HL-60 (cell line): Measurements from ENCODE around the gene FOXP1.

Source experiments
- DNase-seq, 2 experiments: peaks; one replicate each; pipeline ENCODE4 v3.0.0-alpha.2; 2010 to 2020; ENCODE audit warnings: low read depth in 1 of 2, low spot score in 1 of 2
- H3K27ac ChIP-seq: fragments of 250-450 bp; sonication (Bioruptor Pico); replicated peaks from 2 replicates; pipeline ENCODE4 v1.5.1; 2020; ENCODE audit warnings: mild to moderate bottlenecking, moderate library complexity
- H3K27me3 ChIP-seq: fragments of 250-450 bp; sonication (Bioruptor Pico); 2 replicates; pipeline ENCODE4 v1.5.1; 2021; ENCODE audit warnings: mild to moderate bottlenecking, moderate library complexity; ENCODE audit not compliant: insufficient read depth, poor library complexity, severe bottlenecking
- H3K4me3 ChIP-seq: replicated peaks from 2 replicates; pipeline ENCODE4 v1.5.1; 2011; ENCODE audit warnings: mild to moderate bottlenecking, control low read depth, low read length; ENCODE audit not compliant: insufficient read depth
- GABPA ChIP-seq: IDR thresholded peaks from 2 replicates; pipeline ENCODE4 v1.6.1; 2012; ENCODE audit warnings: low read depth
- POLR2AphosphoS5 ChIP-seq: IDR thresholded peaks from 2 replicates; pipeline ENCODE4 v1.6.1; 2012; ENCODE audit warnings: low read depth
- SPI1 ChIP-seq: IDR thresholded peaks from 2 replicates; pipeline ENCODE4 v1.6.1; 2012; ENCODE audit warnings: low read depth, mild to moderate bottlenecking, borderline replicate concordance
- TF ChIP-seq, protein P1 (sequence below): IDR thresholded peaks from 2 replicates; pipeline ENCODE4 v1.6.1; 2012; ENCODE audit warnings: low read depth; ENCODE audit not compliant: insufficient replicate concordance
- TF ChIP-seq, protein P2 (sequence below): IDR thresholded peaks from one replicate; pipeline ENCODE4 v1.5.1; 2011; ENCODE audit warnings: low read length, control low read depth, inconsistent platforms; ENCODE audit not compliant: insufficient read depth

Gene FOXP1

DNA sequence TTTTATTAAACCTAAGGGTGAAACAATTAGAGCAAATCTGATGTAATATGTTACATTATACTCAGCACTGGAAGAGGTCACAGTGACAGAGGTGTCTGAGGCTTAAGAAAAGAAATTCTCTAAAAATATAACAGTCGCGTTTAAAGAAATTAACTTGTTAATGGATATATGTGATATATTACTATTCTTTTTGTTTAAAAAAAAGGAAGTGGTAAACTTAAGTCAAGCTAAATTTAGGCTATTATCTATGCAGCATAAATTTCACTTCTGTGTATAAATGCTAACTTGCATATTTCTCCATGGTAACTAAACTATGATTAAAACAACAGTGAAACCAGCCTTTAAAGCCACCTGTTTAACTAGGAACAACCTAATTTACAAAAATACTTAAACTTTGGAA lies 191.3 kb downstream of the FOXP1 start:
- Histone ChIP-seq H3K27ac (peak overlapping the region; percentile 64), H3K4me3 (no peak overlapping the region), H3K27me3 (no peaks in the 10 kb centered on the region)
- TF ChIP-seq, protein P1, sequence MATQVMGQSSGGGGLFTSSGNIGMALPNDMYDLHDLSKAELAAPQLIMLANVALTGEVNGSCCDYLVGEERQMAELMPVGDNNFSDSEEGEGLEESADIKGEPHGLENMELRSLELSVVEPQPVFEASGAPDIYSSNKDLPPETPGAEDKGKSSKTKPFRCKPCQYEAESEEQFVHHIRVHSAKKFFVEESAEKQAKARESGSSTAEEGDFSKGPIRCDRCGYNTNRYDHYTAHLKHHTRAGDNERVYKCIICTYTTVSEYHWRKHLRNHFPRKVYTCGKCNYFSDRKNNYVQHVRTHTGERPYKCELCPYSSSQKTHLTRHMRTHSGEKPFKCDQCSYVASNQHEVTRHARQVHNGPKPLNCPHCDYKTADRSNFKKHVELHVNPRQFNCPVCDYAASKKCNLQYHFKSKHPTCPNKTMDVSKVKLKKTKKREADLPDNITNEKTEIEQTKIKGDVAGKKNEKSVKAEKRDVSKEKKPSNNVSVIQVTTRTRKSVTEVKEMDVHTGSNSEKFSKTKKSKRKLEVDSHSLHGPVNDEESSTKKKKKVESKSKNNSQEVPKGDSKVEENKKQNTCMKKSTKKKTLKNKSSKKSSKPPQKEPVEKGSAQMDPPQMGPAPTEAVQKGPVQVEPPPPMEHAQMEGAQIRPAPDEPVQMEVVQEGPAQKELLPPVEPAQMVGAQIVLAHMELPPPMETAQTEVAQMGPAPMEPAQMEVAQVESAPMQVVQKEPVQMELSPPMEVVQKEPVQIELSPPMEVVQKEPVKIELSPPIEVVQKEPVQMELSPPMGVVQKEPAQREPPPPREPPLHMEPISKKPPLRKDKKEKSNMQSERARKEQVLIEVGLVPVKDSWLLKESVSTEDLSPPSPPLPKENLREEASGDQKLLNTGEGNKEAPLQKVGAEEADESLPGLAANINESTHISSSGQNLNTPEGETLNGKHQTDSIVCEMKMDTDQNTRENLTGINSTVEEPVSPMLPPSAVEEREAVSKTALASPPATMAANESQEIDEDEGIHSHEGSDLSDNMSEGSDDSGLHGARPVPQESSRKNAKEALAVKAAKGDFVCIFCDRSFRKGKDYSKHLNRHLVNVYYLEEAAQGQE: no peak
- peak; percentile 64 for TF ChIP-seq SPI1
- DNase-seq: no peak

DNA sequence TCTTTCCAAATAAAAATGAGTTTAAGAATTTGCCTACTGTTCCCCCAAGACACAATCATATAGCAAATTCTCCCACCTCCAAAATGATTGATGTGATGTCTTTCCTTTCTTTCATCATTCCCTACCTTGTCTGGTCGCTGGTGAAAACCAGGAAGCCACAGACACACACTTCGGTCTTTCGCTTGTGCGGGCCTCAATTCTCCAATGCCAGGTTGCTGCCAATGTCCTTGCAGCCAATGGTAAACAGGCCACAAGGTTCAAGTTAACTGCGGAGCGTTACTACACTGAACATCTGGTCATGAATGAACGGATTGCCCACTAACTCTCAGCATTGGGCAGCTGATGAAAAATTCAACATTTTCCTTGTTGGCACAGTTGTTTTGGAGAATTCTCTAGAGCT lies 192.2 kb downstream of the FOXP1 start:
- Histone ChIP-seq H3K27me3 (no peaks in the 10 kb centered on the region), H3K27ac (peak overlapping the region; percentile 64), H3K4me3 (no peak overlapping the region)
- 0 out of 2 replicates have a peak, but pooled peaks have one; percentile 21 for TF ChIP-seq POLR2AphosphoS5
- TF ChIP-seq, protein P1: no peak
- no peak for TF ChIP-seq GABPA
- TF ChIP-seq, protein P2, sequence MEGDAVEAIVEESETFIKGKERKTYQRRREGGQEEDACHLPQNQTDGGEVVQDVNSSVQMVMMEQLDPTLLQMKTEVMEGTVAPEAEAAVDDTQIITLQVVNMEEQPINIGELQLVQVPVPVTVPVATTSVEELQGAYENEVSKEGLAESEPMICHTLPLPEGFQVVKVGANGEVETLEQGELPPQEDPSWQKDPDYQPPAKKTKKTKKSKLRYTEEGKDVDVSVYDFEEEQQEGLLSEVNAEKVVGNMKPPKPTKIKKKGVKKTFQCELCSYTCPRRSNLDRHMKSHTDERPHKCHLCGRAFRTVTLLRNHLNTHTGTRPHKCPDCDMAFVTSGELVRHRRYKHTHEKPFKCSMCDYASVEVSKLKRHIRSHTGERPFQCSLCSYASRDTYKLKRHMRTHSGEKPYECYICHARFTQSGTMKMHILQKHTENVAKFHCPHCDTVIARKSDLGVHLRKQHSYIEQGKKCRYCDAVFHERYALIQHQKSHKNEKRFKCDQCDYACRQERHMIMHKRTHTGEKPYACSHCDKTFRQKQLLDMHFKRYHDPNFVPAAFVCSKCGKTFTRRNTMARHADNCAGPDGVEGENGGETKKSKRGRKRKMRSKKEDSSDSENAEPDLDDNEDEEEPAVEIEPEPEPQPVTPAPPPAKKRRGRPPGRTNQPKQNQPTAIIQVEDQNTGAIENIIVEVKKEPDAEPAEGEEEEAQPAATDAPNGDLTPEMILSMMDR: no peak
- peak; percentile 13; the same call in 1 of the 2 replicates for TF ChIP-seq SPI1
- peak in 1 of 2 experiments; percentile 66 for DNase-seq

DNA sequence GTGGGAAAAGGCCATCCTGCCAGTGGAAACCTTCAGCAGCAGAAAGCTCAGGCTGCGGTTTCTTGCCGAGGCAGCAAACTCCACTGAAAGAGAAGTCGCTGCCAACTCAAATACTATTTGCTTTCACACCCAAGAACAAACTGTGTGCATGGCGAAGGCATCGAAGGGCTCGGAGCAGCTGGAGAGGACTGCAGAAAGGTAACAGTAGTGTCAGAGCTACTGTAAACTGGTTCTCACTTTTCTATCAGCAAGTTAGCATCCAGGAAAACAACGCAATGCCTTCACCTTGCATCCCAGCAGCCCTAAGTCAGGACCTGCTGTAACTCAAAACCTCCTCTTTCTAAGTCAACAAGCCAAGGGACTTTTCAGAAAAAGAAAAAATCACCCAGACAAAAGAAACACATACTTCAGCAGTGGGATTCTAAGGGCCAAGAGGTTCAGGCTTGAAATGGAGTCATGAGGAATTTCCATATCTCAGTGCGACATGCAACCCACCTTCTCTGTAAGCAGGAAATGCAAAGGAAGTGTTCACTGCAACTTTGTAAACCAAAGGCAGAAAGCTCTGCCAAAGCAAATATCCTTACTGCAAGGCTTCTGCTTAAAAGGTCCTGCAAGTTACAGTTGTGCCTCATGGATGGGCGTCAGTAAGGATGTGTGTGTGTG lies 193.5 kb downstream of the FOXP1 start:
- Histone ChIP-seq H3K27me3 (no peaks in the 10 kb centered on the region), H3K4me3 (no peak overlapping the region), H3K27ac (peak overlapping the region; percentile 64)
- peak; percentile 28 to 74 for DNase-seq
- TF ChIP-seq POLR2AphosphoS5: 0 out of 2 replicates have a peak, but pooled peaks have one; percentile 42
- TF ChIP-seq, protein P2: no peak

DNA sequence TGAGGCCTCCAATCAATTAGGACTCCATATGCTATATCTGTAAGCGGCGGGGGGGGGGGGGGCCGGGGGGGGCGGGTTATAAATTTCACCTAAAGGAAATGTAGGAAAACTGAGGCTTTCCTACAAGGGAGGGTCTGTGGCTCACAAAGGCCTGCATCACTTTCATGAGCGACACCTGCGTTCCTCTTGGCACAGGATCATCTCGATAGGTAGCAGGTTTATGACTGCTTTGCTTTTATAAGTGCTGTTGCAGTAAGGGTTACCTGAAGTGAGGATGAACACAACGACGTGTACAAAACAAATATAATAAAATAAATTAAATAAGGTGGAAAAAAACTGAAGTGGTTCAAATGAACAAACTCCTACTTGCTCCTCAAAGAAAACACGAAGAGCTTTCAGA lies 194.3 kb downstream of the FOXP1 start:
- TF ChIP-seq SPI1: no peak
- TF ChIP-seq GABPA: no peak
- no peak for TF ChIP-seq POLR2AphosphoS5
- TF ChIP-seq, protein P1: no peak
- TF ChIP-seq, protein P2: no peak
- no peak for DNase-seq
- Histone ChIP-seq H3K27me3 (no peaks in the 10 kb centered on the region), H3K4me3 (no peak overlapping the region), H3K27ac (peak overlapping the region; percentile 64)
